Activated T-cell treated with anti-CD3 and anti-CD28 coated beads, Interleukin-2, amount 50 U/mL, for 1 hour (primary cell): Measurements from ENCODE around the gene KCTD7.
A peak's percentile ranks its signal among the peaks of the same experiment; 100 is the strongest.
"Not testable (repeated sequence)": the region's sequence is repeated elsewhere in the genome, so short reads cannot be mapped to it uniquely, and the experiment has no call there.

Experiments
- DNase-seq: peaks from one replicate; pipeline ENCODE4 v3.0.0-alpha.2; 2020

Gene KCTD7

DNA sequence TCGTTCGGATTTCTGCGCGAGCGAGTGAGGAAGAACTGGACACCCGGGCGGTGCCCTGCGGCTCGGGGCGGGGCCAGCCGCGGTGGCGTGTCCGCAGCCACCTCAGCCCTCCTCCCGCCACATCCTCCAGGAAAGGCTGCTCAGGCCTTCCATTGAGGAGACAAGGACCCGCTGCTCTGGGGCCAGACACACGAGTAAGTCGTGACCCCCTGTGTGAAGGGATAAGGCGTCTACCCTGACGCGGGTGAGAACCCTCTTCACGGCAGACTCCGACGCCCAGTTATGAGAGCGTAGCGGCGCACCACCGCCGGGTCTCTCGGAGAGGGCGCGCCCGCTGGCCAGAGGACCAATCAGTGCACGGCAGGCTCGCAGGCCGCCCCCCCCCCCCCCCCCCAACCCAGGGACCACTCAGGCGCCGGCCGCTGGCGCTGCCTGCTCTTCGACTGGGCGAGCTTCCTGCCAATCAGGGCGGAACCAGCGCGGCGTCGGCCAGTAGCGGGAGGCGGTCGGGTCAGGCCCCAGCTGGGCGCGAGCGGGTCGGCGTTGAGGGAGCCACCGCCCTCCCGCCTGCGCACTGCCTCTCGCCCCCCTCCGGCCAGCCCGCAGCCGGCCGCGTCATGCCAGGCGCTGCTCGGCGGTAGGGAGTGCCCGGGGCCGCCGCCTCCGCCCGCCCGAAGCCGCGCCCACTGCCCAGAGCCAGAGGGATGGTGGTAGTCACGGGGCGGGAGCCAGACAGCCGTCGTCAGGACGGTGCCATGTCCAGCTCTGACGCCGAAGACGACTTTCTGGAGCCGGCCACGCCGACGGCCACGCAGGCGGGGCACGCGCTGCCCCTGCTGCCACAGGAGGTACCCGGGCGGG is at the start of gene KCTD7:
KCTD7 (plus strand) TSS at position 521 of the 861 bp plus-strand sequence; CDS start at position 705, 184 bp downstream.
- peak; percentile 92 for DNase-seq

DNA sequence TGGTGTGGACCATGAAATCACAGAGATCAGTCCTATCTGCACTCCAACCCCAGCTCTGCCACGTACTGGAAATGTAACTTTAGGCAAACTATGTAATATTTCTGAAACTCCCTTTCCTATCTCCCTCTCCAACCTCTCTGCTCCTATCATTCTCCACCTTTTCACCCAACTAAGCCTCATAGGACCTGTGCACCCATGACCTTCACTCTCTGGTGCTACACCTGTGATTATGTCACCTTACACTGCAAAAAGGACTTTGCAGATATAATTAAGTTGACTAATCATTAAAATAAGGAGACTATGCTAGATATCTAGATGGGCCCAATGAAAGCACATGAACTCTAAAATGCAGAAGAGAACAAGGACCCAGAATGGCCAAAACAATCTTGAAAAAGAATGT is 48.3 kb upstream of the KCTD7 start:
- DNase-seq, result not testable (repeated sequence)

DNA sequence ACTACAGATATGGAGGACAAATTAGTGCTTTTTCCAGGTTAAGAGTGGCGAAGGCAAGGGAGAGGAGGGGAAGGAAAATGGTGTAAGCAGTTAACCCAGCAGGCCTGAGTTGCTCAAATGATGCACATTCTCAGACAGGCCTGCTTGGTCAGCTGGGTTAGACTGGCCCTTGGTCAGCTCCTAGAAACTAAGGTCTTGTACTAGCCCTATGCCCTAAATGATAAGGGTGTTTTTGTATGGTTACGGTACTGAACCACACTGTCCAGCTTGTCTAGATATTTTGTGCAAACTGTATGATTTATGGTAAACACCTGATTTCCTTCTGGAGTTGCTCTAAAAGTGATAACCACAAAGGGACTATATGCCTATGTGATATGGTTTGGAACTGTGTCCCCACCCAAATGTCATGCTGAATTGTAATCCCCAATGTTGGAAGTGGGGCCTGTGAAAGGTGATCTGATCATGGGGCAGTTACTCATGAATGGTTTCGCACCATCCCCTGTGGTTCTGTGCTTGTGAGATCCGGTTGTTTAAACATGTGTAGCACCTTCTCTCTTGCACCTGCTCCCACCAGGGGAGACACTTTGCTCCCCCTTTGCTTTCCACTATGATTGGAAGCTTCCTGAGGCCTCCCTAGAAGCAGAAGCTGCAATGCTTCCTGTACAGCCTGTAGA is 45.7 kb upstream of the KCTD7 start:
- not testable (repeated sequence) for DNase-seq

DNA sequence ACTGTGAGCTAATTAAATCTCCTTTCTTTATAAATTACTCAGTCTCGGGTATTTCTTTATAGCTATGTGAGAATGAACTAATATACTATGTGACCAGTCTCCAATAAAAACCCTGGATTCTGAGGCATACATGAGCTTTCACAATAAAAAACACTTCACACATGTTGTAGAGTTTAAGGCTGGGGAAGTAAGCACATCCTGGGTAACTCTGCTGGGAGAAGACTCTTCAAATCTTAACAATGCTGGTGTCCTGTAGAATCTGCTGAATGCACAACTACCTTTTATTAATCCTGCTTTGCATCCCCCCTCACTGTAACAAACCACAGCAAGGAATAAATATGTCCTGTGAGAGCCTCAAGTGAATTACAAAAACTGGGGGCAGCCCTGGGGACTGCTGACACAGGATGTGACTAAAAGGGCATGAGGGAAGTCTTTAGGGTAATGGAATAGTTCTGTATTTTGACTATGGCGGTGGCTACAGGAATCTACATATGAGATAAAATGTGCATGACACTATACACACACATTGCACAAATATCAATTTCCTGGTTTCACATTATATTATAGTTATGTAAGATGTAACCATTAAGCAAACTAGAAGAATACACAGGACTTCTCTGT is 45.1 kb upstream of the KCTD7 start:
- DNase-seq, result no peak

DNA sequence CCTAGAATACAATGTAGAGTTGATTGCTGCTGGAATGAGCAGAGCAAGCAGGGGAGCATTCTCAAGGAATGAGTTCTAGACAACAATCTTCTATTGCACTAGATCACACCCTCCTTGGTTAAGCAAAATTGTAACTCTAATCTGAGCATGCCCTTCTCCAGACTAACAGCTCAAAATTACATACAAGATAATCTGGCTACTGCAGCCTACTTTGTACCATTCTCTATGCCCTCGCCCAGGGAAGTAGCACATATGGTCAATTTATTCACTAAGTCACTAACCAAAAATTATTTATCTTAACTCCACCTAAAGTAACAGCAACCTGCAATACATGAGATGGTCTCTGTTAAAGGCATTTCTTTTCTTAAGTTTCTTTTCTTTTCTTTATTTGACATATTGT is 42.5 kb upstream of the KCTD7 start:
- no peak for DNase-seq

DNA sequence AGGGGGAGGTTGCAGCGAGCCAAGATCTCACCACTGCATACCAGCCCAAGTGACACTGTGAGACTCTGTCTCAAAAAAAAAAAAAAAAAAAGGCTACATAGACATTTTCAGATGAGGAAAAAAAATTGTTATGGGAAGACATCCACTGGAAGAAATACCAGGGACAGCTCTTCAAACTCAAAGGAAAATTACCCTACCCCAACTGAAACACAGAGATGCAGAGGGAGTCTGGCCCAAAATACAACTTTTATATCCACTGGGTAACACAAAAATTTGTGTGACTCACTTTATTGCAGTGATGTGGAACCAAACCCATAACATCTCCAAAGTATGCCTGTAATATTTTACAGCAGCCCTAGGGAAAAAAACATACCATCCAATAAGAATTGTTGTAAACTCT is 40.5 kb upstream of the KCTD7 start:
- DNase-seq, result not testable (repeated sequence)

DNA sequence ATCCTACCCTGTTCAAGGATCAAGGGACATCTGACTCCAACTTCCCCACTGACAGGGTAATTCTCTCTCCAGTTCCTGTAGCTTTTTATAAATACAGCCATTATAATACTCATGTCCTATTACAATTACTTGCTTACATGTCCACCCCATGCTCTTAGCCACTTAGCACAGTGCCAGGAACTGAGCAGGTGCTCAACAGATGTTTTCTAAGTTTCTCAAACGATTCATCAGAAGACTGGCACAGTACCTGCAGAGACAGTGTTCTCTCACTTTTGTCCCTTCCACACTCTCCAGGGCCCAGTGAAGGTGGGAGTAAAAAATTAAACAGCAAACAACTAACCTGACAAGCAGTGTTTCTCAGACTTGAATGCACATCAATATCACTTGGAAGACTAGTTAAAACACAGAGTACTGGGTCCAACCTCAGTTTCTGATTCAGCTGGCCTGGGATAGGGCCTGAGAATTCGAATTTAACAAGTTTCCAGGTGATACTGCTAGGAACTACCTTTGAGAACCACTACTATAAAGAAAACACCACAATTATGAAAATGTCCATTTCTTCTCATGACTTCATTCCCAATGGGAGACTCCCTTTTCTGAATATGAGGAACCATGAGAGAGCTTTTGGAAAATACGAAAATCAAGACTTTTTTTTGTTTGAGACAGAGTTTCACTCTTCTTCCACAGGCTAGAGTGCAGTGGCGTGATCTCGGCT is 39.7 kb upstream of the KCTD7 start:
- not testable (repeated sequence) for DNase-seq

DNA sequence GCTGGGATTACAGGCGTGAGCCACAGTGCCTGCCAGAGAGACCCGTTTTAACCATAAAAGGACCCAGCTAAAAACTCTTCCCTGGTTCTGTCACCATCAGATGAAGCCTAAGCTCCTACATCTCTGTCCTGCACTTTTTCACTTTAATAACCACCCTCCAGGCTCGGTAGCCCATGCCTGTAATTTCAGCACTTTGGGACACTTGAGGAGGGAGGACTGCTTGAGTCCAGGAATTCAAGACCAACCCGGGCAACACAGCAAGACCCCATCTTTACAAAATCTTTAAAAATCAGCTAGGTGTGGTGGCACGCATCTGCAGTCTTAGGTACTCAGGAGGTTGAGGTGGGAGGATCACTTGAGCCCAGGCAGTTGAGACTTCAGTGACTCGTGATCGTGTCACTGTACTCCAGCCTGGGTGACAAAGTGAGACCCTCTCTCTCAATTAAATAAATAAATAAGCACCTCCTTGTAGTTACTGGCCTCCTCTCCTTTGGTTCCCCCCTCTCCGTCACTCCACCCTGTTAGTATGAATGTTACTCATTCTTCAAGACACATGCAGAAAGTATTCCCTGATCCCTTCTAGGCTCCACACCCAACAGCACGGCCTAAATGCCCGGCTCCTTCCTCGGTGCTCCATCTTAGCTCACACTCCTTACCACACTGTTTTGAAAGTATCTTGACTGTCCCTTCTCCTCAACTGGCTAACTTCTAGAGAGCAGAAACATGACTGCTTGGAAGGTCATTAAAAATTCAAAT is 38.2 kb upstream of the KCTD7 start:
- not testable (repeated sequence) for DNase-seq

DNA sequence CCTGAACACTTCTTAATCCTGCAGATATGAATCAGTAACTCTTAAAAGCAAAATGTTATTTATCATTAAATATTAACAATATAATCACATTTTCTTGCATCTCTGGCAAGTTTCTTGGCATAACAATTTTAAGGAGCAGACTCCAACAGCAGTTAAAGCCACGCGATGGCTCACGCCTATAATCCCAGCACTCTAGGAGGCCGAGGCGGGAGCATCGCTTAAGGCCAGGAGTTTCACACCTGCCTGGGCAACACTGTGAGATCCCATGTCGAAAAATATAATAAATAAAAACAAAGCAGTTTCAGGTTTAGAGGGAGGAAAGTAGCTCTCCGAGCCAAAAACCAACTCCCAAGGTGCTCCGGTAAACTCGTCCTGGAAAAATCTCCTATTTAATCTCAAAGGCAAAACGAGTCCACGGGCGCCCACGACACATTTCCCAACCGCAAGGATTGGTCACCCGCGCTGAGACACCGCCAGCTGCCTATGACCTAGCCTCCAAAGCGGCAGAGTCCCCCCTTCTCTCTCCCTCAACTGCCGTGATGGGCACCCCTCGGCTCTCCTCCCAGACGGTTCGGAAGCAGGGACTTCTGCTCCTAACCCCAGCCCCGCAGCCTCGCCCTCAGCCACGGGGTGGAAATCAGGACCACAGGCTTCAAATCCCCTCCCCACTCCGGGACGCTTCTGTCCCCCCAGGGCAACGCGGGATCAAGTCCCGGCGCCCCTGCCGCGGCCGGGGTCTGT is 37.5 kb upstream of the KCTD7 start:
- peak; percentile 31 for DNase-seq

DNA sequence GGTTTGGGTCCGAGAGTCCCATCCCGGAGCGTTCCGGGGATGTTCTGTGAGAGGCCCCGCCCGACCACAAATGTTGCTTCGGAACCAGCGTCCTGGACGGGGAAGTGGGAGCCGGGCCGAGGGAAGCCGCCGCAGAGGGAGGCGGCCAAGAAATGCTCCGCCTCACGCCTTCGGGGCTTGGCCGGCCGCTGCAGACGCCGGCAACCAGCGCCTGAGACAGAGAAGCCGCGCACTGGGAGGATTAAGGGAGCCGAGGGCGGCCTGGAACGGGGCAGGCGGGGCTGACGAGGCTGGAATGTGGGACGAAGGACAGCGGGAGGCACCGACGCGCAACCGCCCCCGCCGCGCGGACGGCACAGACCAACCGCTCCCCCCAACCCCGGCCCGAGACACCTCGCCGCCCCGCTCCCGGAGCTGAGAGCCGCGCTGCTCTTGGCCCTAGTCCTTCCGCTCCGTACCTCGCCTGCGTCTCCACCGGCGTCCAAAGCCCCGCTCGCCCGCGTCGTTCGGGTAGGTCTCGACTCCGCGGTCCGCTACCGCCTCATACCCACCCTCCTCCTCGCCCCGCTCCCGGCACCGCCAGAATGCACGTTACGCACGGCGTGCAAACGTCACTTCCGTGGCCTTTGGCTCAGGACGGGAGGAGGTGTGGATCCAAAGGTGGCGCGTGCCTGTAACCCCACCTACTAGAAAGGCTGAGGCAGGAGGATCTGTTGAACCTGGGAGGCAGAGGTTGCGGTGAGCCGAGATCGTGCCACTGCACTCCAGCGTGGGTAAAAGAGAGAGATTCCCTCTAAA is 36.7 kb upstream of the KCTD7 start:
- DNase-seq, result peak; percentile 89

DNA sequence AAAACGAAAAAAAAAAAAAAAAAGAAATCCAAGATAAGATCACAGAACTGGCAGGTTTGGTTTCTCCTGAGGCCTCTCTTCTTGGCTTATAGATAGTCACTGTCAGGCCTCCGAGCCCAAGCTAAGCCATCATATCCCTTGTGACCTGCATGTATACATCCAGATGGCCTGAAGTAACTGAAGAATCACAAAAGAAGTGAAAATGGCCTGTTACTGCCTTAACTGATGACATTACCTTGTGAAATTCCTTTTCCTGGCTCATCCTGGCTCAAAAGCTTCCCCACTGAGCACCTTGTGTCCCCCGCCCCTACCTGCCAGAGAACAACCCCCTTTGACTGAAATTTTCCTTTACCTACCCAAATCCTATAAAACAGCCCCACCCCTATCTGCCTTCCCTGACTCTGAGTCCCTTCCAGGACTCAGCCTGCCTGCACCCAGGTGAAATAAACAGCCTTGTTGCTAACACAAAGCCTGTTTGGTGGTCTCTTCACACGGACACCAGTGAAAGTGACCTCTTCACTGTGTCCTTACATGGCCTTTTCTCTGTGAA is 36.0 kb upstream of the KCTD7 start:
- not testable (repeated sequence) for DNase-seq

DNA sequence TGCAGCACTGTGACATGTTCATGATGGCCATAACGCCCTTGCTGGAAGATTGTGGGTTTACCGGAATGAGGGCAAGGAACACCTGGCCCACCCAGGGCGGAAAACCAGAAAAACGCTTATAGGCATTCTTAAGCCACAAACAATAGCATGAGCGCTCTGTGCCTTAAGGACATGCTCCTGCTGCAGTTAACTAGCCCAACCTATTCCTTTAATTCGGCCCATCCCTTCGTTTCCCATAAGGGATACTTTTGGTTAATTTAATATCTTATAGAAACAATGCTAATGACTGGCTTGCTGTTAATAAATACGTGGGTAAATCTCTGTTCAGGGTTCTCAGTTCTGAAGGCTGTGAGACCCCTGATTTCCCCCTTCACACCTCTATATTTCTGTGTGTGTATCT is 34.6 kb upstream of the KCTD7 start:
- not testable (repeated sequence) for DNase-seq

DNA sequence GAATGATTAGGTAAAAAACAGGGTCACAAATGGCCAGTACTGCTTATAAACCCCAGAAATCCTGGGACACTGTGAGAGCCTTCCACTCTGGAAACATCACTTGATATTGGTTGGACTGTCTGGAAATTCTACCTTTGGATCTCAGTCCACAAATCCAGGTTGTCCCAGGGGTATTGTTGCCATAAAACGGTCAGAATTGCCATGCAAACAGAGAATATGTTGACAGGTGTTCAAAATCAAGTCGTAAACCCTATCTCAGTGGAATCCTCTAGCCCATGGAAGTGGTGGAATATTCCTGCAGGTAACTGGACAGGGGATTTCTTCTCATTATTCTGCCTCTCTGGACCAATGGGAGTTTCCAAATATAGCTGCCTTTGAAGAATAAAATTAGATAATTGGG is 31.2 kb upstream of the KCTD7 start:
- DNase-seq, result no peak

DNA sequence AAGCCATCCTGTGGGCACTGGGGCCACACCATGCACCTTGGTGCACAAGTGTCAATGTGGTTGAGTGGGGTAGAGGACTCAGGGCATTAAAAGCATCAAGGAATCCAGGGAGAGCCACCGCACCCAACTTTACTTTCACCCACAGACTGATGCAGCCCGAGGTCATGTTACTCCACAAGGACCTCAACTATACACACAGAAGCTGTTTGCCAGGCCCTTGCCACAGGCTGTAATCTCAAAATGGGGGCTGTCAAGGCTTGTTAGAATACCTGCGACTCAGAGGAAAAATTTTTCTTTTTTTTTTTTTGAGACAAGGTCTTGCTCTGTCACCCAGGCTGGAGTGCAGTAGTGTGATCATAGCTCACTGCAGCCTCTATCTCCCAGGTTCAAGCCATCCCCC is 26.5 kb upstream of the KCTD7 start:
- DNase-seq, result no peak

DNA sequence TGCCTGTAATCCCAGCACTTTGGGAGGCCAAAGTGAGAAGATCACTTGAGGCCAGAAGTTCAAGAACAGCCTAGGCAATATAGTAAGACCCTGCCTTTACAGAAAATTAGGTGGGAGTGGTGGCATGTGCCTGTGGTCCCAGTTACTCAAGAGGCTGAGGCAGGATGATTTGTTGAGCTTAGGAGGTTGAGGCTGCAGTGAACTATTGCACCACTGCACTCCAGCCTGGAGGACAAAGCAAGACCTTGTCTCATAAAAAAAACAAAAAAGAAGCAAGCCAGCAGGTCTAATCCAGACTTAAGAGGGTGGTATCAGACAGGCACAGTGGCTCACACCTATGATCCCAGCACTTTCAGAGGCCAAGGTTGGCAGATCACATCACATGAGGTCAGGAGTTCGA is 24.5 kb upstream of the KCTD7 start:
- no peak for DNase-seq

DNA sequence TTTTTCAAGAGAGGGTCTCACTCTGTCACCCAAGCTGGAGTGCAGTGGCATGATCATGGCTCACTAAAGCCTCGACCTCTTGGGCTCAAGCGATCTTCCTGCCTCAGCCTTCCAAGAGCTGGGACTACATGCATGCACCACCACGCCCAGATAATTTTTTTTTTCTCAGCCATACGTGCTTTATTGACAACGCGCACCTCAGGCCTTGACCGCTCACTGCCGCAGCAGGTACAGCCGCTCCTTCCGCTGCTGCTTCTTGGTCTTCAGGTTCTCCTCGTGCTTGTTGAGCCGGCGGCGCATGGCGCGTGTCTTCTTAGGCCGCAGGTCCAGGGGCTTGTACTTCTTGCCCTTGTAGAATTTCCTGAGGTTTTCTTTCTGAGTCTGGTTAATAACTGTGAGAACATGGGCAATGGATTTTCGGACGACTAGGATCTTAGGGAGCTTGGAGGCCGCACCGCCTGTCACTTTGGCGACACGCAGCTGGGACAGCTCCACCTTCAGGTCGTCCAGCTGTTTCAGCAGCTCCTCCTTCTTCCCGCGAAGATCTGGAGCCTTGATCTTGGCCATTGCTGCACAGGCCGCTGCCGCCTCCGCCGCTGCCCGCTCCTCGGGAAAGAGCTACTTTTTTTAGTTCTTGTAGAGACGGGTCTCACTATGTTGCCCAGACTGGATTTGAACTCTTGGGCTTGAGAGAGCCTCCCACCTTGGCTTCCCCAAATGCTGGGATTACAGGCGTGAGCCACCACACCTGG is 22.0 kb upstream of the KCTD7 start:
- DNase-seq, result not testable (repeated sequence)

DNA sequence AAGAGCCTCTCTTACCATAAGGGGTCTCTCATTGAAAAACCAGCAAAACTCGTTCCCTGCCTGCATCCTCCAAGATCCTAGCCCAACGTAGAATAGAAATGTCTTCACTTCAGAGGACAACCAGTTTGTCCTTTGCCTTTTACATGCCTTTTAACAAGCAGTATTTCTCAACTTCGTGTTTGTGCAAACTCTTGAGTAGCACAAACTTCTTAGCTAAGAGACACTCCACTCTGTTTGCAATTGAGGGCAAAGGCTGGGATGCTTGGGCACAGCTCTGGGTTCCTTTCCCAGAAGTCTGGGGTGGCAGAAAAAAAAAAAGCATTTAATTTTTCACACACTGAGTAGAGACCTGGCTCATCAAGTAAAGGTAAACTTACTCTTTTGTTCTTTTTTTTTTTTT is 19.5 kb upstream of the KCTD7 start:
- no peak for DNase-seq

DNA sequence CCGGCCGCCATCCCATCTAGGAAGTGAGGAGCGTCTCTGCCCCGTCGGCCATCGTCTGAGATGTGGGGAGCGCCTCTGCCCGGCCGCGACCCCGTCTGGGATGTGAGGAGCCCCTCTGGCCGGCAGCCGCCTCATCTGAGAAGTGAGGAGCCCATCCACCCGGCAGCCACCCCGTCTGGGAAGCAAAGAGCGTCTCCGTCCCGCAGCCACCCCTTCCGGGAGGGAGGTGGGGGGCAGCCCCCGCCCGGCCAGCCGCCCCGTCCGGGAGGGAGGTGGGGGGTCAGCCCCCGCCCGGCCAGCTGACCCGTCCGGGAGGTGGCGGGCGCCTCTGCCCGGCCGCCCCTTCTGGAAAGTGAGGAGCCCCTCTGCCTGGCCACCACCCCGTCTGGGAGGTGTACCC is 14.1 kb upstream of the KCTD7 start:
- not testable (repeated sequence) for DNase-seq

DNA sequence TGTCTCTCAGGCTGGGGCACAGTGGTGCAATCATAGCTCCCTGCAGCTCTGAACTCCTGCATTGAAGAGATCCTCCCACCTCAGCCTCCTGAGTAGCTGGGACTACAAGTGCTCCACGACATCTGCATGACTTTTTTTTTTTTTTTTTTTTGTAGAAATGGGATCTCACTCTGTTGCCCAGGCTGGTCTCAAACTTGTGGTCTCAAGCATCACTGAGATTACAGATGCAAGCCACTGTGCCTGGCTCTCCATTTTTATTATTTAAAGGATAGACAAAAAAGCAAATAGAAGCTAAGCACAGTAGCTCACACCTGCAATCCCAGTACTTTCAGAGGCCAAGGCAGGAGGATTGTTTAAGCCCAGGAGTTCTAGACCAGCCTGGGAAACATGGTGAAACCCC is 13.0 kb upstream of the KCTD7 start:
- no peak for DNase-seq

DNA sequence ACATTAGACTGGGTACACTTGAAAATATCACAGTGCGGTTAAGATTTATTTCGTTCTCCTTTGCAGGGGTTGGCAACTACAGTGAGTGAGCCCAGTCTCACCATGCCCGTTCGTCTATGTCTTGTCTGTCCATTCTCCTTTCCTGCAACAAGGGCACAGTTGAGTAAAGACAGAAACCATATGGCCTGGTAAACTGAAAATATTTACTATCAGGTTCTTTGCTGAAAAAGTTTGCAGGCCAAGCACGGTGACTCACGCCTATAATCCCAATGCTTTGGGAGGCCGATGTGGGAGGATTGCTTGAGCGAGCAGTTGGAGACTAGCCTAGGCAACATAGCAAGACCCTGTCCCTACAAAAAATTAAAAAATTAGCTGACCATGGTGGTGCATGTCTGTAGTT is 11.4 kb upstream of the KCTD7 start:
- no peak for DNase-seq
